Panc1 (cell line): ENCODE data around the gene VWC2L.

Source experiments
- CTCF ChIP-seq: fragments of 450-650 bp; IDR thresholded peaks from 2 replicates; pipeline ENCODE4 v1.5.1; 2017; ENCODE audit warnings: mild to moderate bottlenecking
- POLR2AphosphoS5 ChIP-seq: IDR thresholded peaks from 2 replicates; pipeline ENCODE4 v1.6.1; 2012; ENCODE audit warnings: mild to moderate bottlenecking, low read depth, low read length, moderate library complexity
- REST ChIP-seq, 2 experiments: IDR thresholded peaks; 2 replicates each; pipeline ENCODE4 v1.6.1; 2011 to 2012; ENCODE audit warnings: low read depth in 2 of 2, control low read depth in 1 of 2, low read length in 1 of 2, mild to moderate bottlenecking in 1 of 2, moderate library complexity in 1 of 2; ENCODE audit not compliant: insufficient read depth in 1 of 2
- SIN3A ChIP-seq: IDR thresholded peaks from 2 replicates; pipeline ENCODE4 v1.6.1; 2012; ENCODE audit warnings: low read depth, mild to moderate bottlenecking, low read length, moderate library complexity, borderline replicate concordance; ENCODE audit not compliant: insufficient read depth
- TCF7L2 ChIP-seq: IDR thresholded peaks from 2 replicates; pipeline ENCODE4 v1.6.1; 2011; ENCODE audit warnings: mild to moderate bottlenecking, low read depth, low read length, inconsistent platforms

GRCh38 chr2:214537929-214538328, 127.1 kb downstream of the VWC2L start:
- TF ChIP-seq CTCF, result no peak
- no peak for TF ChIP-seq POLR2AphosphoS5
- no peak for TF ChIP-seq REST (IDR thresholded peaks at IDR 0.05; ENCODE audit: insufficient read depth in 1 of 2, low read depth in 2 of 2, low read length in 1 of 2)
- no peak for TF ChIP-seq SIN3A
- no peak for TF ChIP-seq TCF7L2
